ENCODE data around the gene APBA1. TPM values are rescaled to one million over a fixed set of nuclear protein-coding genes. Genes with fewer than 3 reads are reported as not detected.

The APBA1 gene
- total RNA-seq, 1 donor from 2014 or later = 0.29 TPM

DNA sequence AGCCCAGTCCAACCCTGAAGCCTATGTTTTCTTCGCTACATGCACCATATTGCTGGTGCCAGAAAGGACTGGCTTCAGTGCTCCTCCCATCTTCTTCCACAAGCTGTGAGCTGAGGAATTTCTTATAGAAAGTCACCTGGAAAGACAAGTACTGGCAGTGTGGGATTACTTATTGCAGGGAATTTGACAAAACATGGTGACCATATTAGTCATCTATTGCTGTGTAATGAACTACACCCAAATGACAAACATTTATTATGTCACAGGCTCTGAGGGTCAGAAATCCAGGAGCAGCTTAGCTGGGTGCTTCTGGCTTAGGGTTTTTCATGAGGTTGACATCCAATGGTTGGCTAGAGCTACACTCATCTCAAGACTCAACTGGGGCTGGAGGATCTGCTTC, 271.7 kb downstream of the APBA1 start:
- TF ChIP-seq, protein P1, sequence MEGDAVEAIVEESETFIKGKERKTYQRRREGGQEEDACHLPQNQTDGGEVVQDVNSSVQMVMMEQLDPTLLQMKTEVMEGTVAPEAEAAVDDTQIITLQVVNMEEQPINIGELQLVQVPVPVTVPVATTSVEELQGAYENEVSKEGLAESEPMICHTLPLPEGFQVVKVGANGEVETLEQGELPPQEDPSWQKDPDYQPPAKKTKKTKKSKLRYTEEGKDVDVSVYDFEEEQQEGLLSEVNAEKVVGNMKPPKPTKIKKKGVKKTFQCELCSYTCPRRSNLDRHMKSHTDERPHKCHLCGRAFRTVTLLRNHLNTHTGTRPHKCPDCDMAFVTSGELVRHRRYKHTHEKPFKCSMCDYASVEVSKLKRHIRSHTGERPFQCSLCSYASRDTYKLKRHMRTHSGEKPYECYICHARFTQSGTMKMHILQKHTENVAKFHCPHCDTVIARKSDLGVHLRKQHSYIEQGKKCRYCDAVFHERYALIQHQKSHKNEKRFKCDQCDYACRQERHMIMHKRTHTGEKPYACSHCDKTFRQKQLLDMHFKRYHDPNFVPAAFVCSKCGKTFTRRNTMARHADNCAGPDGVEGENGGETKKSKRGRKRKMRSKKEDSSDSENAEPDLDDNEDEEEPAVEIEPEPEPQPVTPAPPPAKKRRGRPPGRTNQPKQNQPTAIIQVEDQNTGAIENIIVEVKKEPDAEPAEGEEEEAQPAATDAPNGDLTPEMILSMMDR (conservative IDR thresholded peaks at IDR 0.05; ENCODE audit: low read depth, low read length) = no peak
- H3K4me3 ChIP-seq (ENCODE audit: low read depth, low read length) = no peak overlapping the region
- DNase-seq (ENCODE audit: low read depth) = no peak

DNA sequence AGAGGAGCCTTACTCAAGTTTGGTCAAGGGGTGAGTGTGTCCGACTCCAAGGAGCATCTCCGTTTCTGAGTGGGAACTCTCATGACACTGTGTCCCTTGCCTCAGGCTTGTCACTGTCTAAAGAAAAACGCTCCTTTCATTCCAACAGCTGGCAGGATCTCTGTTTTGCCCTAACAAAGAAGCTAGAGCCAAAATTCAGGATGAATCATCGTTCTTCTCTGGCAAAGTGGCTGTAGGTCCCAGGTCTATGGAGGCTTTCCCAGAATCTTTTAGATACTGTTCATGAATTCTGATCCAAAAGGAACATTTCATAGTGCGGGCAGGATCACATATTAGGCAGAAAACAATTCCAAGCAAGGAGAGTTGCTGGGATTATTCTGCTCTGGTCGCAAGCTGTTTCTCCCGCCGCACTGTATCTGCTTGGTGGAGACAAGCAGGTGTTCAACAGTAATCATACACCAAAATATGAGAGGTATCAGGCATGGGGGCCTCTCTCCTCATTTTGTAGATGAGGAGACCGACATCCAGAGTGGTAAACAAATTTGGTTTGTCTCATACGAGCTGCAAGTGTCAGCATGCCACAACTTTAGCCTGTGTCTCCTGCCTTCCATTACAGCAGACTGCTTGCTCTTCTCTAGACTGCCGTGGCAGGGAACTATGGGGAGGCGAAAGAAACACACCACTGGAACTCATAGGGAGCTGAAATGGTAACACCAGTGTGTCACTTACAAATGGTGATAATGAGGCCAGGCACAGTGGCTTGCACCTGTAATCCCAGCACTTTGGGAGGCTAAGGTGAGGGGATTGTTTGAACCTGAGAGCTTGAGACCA, 274.6 kb downstream of the APBA1 start:
- TF ChIP-seq, protein P1 (conservative IDR thresholded peaks at IDR 0.05; ENCODE audit: low read depth, low read length) = no peak
- H3K4me3 ChIP-seq (ENCODE audit: low read depth, low read length) = no peak overlapping the region
- DNase-seq (ENCODE audit: low read depth) = no peak

DNA sequence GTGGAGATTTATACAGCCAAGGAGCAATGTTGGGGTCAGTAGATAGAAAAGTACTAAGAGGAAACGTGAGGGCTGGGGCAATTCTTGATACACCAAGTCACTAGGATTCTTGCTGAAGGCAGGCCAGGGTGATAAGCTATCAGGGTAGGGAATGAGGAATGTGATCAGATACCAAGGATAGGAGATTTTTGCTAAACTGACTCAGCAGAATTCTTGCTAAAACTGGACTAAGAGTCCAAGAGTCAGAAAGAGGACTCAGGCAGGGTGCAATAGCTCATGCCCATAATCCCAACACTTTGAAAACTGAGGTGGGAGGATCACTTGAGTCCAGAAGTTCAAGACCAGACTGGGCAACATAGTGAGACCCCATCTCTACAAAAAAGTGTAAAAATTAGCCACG, 275.4 kb downstream of the APBA1 start:
- TF ChIP-seq, protein P1 (conservative IDR thresholded peaks at IDR 0.05; ENCODE audit: low read depth, low read length) = no peak
- no peak overlapping the region for H3K4me3 ChIP-seq (ENCODE audit: low read depth, low read length)
- DNase-seq (ENCODE audit: low read depth) = no peak

DNA sequence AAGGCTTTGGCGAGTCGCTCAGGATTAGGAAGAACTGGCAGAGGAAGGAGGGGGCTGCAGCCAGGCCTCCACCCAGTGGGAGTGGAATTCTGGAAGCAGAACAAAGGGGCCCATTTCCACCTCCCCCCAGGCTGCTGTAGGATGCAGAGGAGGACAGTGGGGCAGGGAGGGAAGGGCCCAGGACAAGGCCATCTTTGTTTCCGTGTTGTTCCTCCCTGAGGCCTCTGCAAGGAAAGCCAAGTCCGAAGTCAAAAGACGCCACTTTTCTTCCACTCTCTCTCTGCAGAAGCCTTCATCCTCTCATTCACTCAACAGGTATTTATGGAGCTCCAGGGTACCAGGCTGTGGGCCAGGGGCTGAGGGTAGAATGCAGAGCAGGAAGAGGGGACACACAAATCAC, 276.5 kb downstream of the APBA1 start:
- TF ChIP-seq, protein P1 (conservative IDR thresholded peaks at IDR 0.05; ENCODE audit: low read depth, low read length) = no peak
- DNase-seq (ENCODE audit: low read depth) = no peak
- no peak overlapping the region for H3K4me3 ChIP-seq (ENCODE audit: low read depth, low read length)

DNA sequence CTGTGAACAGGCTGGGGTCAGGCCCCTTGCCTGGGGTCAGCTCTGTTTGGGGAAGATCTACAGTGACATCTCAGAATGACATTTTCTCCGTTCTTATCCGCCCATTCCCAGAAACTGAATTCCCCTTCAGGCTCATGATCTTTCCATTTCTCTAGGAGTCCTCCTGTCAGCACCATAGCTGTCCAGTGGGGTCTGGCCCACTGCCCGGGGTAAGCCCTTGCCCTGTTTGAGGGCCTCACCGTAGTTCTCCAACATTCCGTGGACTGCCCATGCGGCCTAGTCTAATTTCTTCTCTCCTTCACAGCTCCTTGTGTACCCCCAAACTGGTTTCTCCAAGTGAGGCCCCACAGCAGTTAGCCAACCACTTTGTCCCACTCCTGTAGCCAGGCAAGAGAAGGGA, 278.7 kb downstream of the APBA1 start:
- no peak overlapping the region for H3K4me3 ChIP-seq (ENCODE audit: low read depth, low read length)
- TF ChIP-seq, protein P1 (conservative IDR thresholded peaks at IDR 0.05; ENCODE audit: low read depth, low read length) = no peak
- no peak for DNase-seq (ENCODE audit: low read depth)

DNA sequence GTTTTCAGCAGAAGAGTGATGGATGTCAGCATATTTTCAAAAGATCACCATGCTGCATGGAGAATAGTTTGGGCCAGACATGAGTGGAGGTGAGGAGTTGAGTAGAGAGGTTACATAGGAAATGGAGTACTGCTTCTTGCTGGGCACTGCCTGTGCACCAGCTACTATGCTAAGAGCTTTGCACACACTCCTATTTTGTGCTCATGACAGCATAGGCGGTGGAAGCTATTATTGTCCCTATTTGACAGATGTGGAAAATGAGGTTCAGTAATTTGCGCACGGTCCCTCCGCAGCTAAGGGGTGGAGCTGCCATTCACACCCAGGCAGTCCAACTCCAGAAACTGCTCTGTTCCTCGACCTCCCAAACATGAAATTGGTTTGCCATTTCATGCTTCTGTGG, 279.3 kb downstream of the APBA1 start:
- H3K4me3 ChIP-seq (ENCODE audit: low read depth, low read length) = no peak overlapping the region
- TF ChIP-seq, protein P1 (conservative IDR thresholded peaks at IDR 0.05; ENCODE audit: low read depth, low read length) = no peak
- DNase-seq (ENCODE audit: low read depth) = no peak

DNA sequence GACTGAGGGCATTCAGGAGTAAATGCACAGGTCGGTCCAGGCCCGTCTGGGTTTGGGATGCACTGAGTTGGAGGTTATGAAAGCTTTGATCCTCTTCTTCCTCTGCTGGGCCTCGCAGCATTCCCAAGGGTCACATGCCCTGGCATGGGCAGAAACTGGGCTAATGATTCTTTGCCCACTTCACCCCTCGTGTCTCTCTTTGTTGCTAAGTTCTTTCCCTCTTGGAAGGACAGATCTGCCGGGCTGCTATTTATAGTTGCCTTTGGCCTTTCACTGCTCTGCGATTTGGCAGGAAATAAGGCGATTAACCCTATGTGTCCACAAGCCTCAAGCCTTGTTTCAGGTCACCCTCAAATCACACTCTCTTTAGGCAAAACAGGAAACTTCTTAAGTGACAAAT, 280.2 kb downstream of the APBA1 start:
- DNase-seq (ENCODE audit: low read depth) = no peak
- H3K4me3 ChIP-seq (ENCODE audit: low read depth, low read length) = no peak overlapping the region
- TF ChIP-seq, protein P1 (conservative IDR thresholded peaks at IDR 0.05; ENCODE audit: low read depth, low read length) = no peak

Data from epithelial cell of proximal tubule (primary cell).